Loucy (cell line): ENCODE data around the gene FOXP1.

Experiments used
- CTCF ChIP-seq: fragments of 200-600 bp; sonication (generic); conservative IDR thresholded peaks from 2 replicates; pipeline ENCODE4 v1.5.1; 2014; ENCODE audit warnings: mild to moderate bottlenecking, antibody characterized with exemption, low read length
- EZH2phosphoT487 ChIP-seq: fragments of 200-600 bp; IDR thresholded peaks from 2 replicates; pipeline ENCODE4 v1.6.1; 2018; ENCODE audit warnings: antibody characterized with exemption, mild to moderate bottlenecking, moderate library complexity, borderline replicate concordance

GRCh38 chr3:71083726-71084131 lies 499.8 kb downstream of the FOXP1 start:
- TF ChIP-seq CTCF (no peak), EZH2phosphoT487 (no peak)
